NCI-H146 (cell line): ENCODE measurements around the gene ESRP2.

Experiments used
- DNase-seq: peaks from one replicate; lab custom pipeline; 2025; lab: John Stamatoyannopoulos, UW

Gene ESRP2

DNA sequence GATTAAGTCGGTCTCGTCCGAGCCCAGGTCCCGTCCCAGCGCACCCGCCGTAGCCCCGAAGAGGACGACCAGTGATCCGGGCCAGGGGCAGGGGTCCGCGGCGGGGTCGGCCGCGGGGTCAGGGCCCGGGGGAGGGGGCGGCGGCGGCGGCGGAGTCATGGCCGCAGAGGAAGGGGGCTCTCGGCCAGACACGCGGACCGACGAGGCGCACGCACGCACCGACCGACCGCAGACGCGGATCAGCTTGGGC, at the start of gene ESRP2:
Gene ESRP2, minus strand, starts transcription at position 241 of the 250 bp plus-strand sequence. Its CDS starts 82 bp downstream, at position 159.
- DNase-seq, result no peak

DNA sequence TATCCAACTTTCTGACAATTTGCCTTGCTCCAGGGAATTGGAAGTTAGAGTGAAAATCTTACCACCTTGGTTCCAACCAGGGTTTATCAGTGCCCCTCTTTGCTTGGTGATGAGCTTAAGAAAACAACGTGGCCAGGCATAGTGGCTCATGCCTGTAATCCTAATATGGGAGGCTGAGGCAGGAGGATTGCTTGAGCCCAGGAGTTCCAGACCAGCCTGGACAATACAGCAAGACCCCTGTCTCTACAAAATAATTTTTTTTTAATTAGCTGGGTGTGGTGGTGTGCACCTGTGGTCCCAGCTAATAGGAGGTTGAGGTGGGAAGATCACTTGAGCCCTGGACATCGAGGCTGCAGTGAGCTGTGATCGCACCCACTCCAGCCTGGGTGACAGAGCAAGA, 49.8 kb upstream of the ESRP2 start:
- DNase-seq, result no peak

DNA sequence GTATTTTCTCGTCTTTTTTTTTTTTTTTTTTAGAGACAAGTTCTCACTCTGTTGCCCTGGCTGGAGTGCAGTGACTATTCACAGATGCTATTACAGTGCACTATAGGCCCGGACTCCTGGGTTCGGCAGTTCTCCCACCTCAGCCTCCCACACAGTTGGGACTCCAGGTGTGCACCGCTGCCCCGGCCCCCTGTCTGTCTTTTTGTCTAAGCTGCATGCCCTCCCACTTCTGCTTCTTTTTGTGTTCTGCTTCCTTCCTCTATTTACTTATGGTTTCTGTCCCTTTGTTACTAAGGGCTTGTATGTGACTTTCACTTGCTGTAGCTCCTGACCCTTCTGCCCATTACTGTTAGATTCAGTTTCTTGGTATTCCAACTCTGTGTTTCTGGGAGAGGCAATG, 48.9 kb upstream of the ESRP2 start:
- no peak for DNase-seq

DNA sequence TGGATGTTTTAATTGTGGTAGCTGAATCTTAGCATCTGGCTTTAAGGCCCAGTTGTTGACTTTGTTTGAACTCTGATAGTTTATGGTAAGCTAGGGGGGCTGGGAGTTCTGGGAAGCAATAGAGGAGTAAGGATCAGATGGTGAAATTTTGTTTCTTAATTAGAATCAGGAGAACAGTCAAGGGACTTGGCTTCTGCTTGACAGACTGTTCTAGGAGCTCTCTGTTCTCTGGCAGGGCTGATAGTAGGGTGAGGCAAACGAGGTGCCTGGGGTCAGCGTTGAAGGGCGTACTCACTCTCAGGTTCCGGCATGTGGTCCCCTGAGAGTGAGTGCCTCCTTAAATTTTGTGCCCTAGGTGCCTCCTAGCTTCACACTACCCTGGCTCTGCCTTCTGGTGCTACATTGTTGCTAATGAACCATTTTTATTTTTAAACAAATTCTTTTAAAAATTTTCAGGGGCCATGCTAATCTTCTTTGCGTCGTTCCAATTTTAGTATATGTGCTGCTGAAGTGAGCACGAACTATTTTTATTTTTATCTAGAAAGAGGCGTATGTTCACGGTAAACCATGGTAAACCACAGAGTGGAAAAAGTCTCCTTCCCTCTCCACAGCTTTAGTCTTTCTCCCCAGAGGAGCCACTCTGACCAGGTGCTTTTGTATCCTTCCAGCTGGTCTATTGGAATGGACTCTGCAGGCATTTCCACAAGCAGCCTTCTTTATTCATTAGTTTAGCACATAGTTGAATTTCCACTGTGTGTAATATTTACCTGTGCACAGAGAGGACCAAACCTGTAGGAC, 48.1 kb upstream of the ESRP2 start:
- DNase-seq, result no peak

DNA sequence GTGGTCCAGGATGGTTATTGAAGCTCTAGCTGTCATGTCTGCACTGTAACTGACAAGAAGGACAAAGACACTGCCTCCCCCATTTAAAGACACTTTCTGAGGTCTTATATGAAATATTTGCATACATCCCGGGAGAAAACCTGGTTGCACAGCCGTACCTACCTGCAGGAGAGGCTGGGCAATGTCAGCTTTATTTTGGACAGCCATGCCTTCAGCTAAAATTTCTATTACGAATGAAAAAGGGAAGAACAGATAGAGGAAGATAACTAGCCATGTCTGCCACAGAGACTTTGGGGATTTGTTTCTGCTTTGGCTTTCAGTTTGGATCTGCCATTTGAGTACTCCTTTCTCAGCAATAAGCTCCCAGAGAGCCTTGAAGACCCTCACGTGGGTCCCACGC, 47.4 kb upstream of the ESRP2 start:
- DNase-seq, result no peak

DNA sequence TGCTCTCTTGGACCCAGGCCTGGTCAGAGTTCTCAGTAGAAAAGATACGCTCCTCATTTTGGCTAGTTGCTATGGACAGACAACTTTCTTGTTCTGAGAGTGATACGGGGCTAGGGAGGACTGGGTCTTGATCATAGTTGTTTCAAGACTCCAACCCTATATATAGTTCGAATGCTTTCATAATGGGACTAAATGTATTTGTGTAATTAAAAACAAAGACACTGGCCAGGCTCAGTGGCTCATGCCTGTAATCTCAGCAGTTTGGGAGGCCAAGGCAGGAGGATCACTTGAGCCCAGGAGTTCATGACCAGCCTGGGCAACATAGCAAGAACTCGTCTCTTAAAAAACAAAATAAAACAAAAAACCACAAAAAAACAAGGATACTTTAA, 46.1 kb upstream of the ESRP2 start:
- no peak for DNase-seq

DNA sequence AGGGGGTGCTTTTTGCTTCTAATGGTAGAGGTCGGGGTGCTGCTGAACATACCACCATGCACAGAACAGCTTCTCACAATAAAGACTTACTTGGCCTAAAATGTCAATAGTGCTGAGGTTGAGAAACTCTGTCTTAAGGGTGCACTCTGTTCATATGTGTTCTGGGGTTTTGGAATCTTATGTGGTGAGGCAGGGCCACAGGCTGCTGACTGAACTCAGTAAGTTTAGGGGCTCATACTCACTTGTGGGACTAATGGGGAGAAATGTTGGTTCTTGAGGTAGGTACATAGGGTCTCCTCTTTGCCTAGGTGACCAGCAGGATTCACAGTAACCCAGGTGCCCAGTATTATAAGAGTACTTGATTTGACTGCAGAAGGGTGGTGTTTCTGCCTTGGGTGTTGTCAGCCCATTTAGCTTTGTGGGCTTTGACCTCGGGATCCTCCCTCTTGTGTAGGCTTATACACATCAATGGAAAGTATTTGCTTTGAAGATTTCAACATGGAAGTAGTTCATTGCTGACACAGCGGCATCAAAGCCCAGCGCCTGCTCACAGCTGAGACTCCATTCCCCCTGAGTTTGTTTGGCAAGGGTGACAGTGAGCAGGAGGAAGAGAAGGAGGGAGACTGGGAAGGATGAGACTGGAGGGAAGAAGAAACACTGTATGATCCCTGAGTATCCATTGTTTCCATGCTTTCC, 45.6 kb upstream of the ESRP2 start:
- DNase-seq, result no peak

DNA sequence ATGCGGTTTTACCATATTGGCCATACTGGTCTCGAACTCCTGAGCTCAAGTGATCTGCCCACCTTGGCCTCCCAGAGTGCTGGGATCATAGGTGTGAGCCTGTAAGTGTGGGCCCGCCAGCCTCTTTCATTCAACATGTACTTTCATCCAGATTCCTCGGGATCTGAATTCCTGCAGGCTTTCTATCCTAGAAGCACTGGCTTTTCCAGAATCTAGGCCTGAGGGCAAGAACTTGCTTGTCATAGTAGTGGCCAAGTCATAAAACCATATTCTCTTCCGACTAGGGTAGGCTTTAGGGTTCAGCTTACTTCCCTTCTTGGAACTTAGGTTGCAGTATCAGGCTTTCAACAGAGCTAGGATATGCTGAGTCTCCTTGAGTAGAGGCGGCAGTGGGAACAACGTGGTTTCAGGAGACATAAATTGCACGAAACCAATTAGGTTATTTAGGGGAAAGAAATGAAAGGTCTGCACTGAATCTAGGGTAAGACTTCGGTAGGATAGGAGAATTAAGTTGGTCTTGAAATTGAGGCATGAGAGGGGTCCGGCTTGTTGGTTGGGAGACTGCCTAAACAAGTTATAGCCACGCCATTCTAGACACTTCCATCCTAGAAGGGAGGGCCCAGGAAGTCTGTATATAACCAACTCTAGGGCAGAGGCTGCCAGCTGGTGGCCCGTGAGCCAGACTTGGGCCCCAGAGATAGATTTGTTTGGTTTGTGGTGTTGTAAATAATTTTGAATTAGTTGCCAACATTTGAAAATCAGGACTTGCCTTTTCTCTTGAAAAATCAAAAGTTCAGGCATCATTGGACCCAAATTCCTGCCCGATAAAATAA, 44.0 kb upstream of the ESRP2 start:
- DNase-seq, result no peak

DNA sequence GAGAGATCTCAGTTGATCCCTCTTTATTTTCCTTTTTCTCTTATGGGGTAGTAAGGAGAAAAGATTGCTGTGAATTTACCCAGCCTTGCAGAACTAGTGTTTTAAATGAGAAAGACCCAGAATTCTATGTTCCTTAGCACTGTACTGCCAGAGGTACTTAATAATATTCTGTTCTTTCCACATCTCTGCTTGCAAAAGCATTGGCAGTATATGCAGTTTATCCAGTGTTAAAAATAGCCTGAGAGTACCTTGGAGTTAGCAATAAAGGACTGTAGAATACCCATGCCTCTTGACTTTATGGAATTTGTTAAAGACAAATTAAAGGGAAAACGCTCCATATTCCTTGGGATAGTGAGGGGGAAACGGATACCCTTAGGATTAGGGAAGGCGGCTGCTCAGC, 40.3 kb upstream of the ESRP2 start:
- DNase-seq, result no peak

DNA sequence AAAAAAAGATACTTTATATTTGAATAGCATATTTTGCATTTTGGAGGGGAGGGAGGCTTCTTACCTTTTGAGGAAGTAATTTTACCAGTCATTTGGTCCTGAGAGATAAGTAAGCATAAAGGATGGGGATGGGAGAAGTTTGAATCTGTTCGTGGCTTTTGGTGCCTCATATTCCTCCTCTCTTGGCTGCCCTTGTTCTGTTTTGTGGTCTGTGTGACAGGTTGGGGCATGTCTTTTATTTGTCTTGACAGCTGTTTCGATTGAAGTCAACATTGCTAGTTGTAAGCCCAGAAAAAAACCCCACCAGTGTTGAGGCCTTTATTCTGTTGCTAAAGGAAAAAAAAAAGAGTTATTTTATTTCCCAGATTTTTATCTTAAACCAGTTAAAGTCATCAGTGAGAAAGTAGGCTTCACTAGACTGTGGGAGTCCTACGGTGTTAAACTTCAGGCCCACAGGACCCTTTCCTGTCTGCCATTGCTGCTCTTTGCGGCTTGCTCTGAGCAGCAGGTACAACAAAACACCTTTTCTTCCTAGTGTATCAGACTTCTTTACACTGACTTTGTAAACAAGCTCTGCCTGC, 39.8 kb upstream of the ESRP2 start:
- DNase-seq, result peak; percentile 67

DNA sequence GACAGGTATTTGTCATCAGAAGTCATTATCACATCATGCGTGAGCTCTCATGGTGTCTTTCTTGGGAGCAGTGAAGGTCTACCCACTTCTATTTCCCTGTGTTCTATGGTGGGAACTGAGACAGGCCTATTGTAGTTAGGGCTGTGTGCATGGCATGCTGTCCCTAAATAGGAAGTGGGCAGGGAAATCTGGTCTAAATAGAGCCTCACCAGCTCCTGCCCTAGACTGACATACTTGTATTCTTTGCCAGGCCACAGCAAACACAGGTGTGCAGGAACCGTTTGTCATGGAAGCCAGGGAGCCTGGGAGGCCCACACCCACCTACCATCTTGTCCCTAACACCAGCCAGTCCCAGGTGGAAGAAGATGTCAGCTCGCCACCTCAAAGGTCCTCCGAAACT, 38.5 kb upstream of the ESRP2 start:
- no peak for DNase-seq

DNA sequence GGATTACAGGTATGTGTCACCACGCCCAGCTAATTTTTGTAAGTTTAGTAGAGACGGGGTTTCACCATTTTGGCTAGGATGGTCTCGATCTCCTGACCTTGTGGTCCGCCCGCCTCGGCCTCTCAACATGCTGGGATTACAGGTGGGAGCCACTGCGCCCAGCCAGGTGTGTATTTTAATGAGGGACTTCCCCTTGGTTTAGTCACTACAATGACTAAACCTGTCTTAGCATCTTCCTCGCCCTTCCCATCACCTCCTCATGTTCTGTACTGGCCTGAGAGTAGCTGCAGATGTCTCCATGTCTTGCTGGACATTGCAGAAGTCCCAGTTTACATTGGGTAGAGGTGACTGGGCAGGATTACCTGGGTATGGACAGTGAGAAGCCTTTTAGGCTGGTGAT, 38.0 kb upstream of the ESRP2 start:
- no peak for DNase-seq

DNA sequence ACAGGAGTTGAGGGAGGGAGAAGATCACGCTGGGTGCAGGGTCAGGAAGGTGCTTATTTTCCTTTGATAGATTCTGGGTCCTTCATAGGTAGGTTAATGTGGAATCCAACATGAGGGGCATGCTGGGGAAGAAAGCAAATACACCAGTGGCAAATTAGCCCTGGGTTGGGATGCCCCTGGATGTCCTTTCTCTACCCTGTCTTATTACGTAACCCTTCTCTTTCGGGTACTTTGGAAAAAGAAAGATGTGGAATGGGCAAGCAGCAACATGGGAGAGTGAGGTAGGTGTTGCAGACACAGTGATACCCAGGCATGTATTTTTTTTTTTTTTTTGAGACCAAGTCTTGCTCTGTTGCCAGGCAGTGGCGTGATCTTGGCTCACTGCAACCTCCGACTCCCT, 37.5 kb upstream of the ESRP2 start:
- DNase-seq, result no peak

DNA sequence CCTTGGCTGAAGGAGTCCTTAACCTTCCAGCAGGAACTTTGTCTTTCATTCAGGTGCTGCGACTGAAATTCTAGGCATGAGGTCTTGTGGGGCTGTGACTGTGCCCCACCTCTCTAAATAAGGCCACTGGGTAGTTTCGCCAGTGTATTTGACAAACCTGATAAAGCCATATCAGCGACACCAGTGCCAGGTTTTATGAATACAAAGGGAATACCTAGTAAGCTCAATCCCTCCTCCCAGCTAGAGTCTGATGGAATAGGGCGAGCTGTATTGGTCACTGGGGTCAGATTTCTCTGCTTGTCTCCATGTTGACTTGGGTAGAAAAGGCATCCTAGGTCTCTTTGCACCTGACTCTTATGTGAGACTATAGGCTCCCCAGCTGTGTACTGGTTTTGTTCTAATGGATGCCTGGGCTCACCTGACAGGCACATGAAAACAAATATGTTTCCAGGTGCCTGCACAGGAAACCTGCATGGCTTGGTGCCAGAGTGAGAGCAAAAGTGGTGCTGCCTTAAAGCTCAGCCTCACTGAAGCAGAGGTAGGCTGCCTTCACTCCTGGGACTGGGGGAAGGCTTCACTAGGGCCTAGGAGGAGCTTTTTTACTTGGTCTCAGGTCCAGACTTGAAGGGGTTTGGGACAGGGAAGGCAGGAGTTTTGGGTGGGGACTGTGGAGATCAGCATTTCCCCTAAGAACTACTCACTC, 36.7 kb upstream of the ESRP2 start:
- DNase-seq, result peak; percentile 86

DNA sequence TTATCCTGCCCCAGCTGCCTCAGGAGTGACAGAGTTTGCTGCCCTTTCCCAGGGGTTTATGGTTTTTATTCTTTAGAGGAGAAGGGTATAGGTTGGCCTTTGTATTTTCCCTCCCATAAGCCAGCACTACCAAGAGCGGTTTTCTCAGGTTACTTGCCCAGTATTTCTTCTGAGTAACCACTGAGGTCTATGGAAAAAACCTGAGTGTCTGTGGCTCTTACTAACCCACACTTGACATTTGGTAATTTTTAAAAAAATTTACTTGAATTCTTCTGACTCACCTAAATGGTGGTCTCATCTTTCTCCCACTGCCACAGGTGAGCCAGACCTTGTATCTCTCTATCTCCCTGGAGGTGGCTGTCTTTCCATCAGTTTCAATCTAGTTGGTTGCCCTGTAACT, 34.4 kb upstream of the ESRP2 start:
- DNase-seq, result no peak

DNA sequence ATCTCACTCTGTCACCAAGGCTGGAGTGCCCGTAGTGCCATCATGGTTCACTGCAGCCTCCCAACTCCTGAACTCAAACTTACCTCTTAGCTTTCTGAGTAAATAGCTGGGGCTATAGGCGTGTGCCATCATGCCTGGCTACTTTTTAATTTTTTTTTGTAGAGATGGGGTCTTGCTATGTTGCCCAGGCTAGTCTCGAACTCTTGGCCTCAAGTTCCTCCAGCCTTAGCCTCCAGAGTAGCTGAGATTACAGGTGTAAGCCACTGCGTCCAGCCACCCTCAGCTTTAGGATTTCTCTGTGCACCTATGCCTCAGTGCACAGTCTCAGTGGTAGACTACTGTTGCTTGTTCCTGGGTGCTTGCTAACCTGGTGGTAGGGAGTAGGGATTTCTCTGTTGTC, 33.9 kb upstream of the ESRP2 start:
- no peak for DNase-seq

DNA sequence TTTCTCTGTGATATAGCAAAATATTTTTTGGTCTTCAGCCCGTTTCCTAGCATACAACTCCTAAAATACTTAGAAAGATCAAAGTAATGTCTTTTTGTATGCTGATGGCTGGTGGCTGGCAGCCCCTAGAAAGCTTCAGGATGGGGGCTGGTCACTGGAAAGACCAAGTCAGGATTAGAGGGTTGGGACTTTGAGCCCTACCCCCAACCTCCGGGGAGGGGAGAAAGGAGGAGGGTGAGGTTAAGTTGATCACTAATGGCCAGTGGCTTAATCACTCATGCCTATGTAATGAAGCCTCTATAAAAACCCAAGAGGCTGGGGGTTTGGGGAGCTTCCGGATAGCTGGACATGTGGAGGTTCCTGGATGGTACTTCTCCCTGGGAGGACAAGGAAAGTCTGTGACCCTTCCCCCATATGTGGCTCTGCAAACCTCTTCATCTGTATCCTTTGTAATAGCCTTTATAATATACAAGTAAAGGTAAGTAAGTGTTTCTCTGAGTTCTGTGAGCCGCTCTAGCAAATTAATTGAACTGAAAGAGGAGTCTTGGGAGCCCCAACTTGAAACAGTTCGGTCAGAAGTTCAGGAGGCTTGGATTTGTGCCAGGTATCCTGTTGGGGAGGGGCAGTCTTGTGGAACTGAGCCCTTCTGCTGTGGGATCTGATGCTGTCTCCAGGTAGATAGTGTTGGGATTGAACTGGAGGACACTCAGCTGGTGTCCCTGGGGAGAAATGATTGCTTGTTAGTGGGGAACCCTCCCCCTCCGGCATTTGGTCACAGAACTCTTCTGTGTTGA, 31.9 kb upstream of the ESRP2 start:
- no peak for DNase-seq

DNA sequence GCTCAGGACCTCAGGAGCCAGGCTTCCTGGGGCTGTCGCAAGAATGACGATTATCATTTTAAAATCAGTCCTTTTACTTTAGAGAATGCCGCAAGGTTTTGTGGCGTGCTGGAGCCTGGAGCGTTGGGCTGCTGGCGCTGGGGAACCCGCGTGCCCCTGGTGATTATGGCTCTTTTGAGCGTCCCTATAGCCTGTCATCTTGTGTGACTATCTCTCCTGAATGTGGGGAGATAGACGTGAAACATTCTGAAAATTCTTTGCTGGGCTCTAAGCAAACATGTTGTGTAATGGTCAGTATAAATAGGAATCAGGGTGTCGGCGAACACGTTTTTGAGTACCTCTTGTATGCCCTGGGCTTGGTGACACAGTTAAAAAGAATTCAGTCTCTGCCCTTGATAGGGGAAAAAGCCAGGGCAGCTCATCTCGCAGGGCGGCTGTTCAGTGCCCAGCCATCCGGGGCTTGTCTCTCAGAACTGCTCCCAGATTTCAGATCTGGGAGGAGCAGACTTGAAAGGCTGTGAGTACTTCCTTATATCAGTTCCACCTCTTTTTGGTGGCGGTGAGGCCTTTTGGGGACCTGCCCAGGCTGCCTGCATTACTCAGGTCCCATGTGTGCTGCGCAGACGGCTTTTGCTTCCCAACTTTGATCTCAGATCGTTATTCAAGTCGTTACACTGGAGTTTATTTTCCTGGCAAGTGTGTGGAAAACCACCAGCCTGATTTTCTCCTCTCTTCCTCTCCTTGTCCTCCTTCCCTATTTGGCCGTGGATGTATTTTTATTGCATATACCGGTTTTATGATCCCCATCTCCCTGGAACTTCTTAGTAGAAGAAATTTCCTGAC, 29.4 kb upstream of the ESRP2 start:
- peak; percentile 34 for DNase-seq

DNA sequence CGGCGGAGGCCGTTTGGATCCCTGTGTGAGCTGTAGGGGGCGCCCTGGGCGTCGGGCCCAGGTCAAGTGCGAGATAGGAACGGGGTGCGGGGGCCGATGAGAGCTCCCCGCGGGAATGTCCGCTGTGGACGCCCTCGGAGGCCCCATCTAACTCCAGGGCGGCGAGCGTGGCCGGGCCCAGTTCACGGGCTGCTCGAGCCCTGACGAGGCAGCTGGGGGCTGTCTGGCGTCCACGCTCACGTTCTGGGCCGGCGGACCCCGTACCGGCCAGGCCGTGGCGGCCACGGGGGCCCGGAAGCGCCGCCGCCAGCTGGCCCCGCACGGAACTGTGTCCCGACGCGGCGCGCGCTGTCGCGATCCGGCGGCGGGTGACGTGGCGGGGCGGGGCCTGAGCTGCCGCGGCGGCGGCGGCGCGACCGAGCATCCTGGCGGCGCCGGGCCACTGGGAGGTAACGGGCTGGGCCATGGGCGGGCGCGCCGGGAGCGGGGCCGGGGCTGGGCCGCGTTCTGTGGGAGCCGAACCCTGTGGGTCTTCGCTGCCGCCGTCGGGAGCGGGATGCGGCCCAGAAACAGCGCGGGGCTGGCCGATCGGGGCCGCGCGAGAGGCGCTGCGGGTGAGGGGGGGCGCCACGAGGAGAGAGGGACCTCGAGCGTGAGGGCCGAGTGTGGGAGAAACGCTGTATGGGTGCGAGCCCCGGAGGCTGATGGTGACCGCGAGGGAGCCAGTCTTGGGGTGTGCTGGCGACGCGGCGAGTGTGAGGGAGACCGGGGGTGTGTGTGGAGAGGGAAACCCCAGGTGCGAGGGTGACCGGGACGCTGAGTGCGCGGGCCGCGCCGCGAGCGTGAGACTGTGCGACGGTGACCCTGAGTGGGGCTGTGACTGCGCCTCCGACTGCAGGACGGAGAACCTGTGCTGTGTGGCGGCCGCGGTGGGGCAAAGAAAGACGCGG, 28.5 kb upstream of the ESRP2 start, which contains the start of gene SLC7A6:
Gene SLC7A6, plus strand, starts transcription at position 399 of the 950 bp plus-strand sequence. CDS start 10,201 bp downstream, outside the sequence.
- peak; percentile 48 for DNase-seq
